SU-DHL-6 (cell line): ENCODE measurements around the gene DSCAML1.

Source experiments
- H2AFZ ChIP-seq: fragments of 200-600 bp; sonication (generic); 2 replicates; pipeline ENCODE4 v1.6.1; 2014; ENCODE audit warnings: low read depth, mild to moderate bottlenecking, moderate library complexity, mixed read lengths, antibody characterized with exemption, low read length; ENCODE audit not compliant: severe bottlenecking
- H3F3A ChIP-seq: fragments of 200-600 bp; shearing (Covaris generic); 2 replicates; pipeline ENCODE4 v1.6.0; 2016; ENCODE audit warnings: antibody characterized with exemption, mild to moderate bottlenecking; ENCODE audit not compliant: insufficient read depth
- H3K27ac ChIP-seq: fragments of 200-600 bp; sonication (generic); 2 replicates; pipeline ENCODE4 v1.5.1; 2016; ENCODE audit warnings: low read depth, mild to moderate bottlenecking, low read length, moderate library complexity, mixed read lengths
- H3K27me3 ChIP-seq: fragments of 200-600 bp; sonication (generic), shearing (Covaris generic); 2 replicates; pipeline ENCODE4 v1.6.0; 2014; ENCODE audit warnings: mild to moderate bottlenecking, low read length
- H3K36me3 ChIP-seq: fragments of 200-600 bp; sonication (generic); 2 replicates; pipeline ENCODE4 v1.6.1; 2014; ENCODE audit warnings: mild to moderate bottlenecking, low read length, mixed read lengths
- H3K4me2 ChIP-seq: fragments of 300-600, 200-600 bp; shearing (Covaris generic), sonication (generic); 2 replicates; pipeline ENCODE4 v1.6.0; 2014; ENCODE audit warnings: low read length, low read depth, mild to moderate bottlenecking; ENCODE audit not compliant: poor library complexity, severe bottlenecking
- H3K4me3 ChIP-seq: fragments of 200-600 bp; sonication (generic); 2 replicates; pipeline ENCODE4 v1.5.1; 2014; ENCODE audit warnings: antibody characterized with exemption, low read length, mild to moderate bottlenecking, mixed read lengths; ENCODE audit not compliant: insufficient read depth, poor library complexity, severe bottlenecking
- H3K79me2 ChIP-seq: fragments of 200-600 bp; sonication (generic); 2 replicates; pipeline ENCODE4 v1.6.1; 2014; ENCODE audit warnings: mild to moderate bottlenecking, low read length, moderate library complexity; ENCODE audit not compliant: insufficient read depth
- H3K9ac ChIP-seq: fragments of 200-600 bp; sonication (generic); 2 replicates; pipeline ENCODE4 v1.7.0; 2014; ENCODE audit warnings: mild to moderate bottlenecking, low read length
- H3K9me2 ChIP-seq: fragments of 200-600 bp; sonication (generic); replicated peaks from 2 replicates; pipeline ENCODE4 v1.6.1; 2014; ENCODE audit warnings: low read length; ENCODE audit not compliant: insufficient read depth
- H3K9me3 ChIP-seq: fragments of 200-600 bp; sonication (generic); 2 replicates; pipeline ENCODE4 v1.6.1; 2014; ENCODE audit warnings: low read length, mixed read lengths; ENCODE audit not compliant: insufficient read depth
- H4K20me1 ChIP-seq: fragments of 200-600 bp; sonication (generic); 2 replicates; pipeline ENCODE4 v1.6.1; 2014; ENCODE audit warnings: low read depth, mild to moderate bottlenecking, antibody characterized with exemption, low read length, moderate library complexity, mixed read lengths
- EZH2phosphoT487 ChIP-seq: fragments of 200-600 bp; sonication (generic), shearing (Covaris generic); conservative IDR thresholded peaks from 2 replicates; pipeline ENCODE4 v1.6.1; 2018; ENCODE audit warnings: mild to moderate bottlenecking, antibody characterized with exemption, low read length, moderate library complexity, mixed read lengths
- TF ChIP-seq, protein P1 (sequence below): fragments of 200-600 bp; sonication (generic); IDR thresholded peaks from one replicate; pipeline ENCODE4 v1.5.1; 2017; ENCODE audit warnings: antibody characterized with exemption, mild to moderate bottlenecking, low read length, moderate library complexity; ENCODE audit not compliant: insufficient read depth, poor library complexity, severe bottlenecking

The DSCAML1 gene

DNA sequence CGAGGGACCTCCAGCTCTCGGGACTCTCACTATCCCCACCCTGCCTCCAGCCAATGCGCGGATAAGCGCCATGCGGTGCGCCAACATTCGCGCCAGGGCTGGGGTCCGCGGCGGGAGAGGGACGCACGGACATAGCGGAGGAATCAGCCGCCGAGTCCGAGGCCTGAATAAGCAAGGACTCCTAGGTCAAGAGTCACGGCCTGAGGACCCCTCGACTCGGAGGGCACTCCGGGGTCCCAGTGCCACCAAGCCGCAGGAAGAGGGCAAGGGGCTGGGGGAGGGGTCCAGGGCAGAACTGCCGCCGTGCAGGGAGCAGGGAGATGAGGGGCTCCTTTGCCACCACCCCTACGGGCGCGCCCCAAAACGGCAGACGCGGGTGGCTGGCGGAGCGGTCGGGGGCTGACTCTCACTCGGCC lies 552 bp downstream of the DSCAML1 start:
- H3K4me3 ChIP-seq, result no peak overlapping the region
- H3K9ac ChIP-seq, result no peak overlapping the region
- no peaks in the 10 kb centered on the region for H3F3A ChIP-seq
- no peaks in the 10 kb centered on the region for H3K79me2 ChIP-seq
- H3K4me2 ChIP-seq, result no peak overlapping the region
- H3K9me3 ChIP-seq, result no peaks in the 10 kb centered on the region
- no peaks in the 10 kb centered on the region for H4K20me1 ChIP-seq
- H3K9me2 ChIP-seq, result no peaks in the 10 kb centered on the region
- H3K27ac ChIP-seq, result no peak overlapping the region
- no peak for TF ChIP-seq EZH2phosphoT487
- TF ChIP-seq, protein P1, sequence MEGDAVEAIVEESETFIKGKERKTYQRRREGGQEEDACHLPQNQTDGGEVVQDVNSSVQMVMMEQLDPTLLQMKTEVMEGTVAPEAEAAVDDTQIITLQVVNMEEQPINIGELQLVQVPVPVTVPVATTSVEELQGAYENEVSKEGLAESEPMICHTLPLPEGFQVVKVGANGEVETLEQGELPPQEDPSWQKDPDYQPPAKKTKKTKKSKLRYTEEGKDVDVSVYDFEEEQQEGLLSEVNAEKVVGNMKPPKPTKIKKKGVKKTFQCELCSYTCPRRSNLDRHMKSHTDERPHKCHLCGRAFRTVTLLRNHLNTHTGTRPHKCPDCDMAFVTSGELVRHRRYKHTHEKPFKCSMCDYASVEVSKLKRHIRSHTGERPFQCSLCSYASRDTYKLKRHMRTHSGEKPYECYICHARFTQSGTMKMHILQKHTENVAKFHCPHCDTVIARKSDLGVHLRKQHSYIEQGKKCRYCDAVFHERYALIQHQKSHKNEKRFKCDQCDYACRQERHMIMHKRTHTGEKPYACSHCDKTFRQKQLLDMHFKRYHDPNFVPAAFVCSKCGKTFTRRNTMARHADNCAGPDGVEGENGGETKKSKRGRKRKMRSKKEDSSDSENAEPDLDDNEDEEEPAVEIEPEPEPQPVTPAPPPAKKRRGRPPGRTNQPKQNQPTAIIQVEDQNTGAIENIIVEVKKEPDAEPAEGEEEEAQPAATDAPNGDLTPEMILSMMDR, result no peak
- no peaks in the 10 kb centered on the region for H3K27me3 ChIP-seq
- H3K36me3 ChIP-seq, result no peaks in the 10 kb centered on the region
- no peak overlapping the region for H2AFZ ChIP-seq

DNA sequence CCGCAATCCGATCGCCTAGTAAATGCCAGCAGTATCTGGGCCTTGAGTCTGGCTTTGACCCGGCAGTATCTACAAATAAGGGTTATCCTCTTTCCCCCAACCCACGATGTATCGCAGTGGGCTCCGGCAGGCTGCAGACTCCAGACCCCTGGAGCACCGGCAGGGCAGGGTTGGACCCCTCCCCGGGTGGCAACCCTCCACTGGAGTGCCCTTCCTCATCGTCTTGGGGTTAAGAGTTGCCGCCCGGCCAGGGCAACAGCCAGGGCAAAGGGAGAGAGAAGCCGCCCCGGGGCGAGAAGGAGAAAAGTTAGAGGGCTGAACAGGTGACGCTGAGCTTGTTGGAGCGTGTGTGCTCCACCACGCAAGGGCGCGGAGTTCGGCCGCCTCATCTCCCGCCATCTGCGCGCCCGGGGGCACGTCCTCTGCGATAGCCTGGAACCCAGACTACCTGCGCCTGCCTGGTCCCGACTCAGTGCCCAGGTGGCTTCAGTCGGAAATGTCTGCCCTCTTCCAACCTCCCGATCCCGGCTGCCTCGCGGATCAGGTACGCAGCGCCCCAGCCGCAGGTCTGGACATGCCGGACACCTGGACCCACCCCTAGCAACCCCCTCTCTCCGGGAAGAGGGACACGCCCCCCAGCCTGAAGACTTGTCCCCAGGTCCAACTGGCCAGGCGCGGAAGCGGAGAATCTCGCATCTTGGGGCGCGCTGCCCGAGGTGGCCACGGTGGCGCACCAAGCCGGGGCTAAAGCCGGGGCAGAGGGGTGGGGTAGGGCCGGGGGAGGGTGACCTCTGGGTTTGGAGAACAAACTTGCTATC lies 1.2 kb downstream of the DSCAML1 start:
- Histone ChIP-seq H3K79me2 (no peaks in the 10 kb centered on the region), H3K4me2 (no peak overlapping the region), H3K36me3 (no peaks in the 10 kb centered on the region), H4K20me1 (no peaks in the 10 kb centered on the region), H2AFZ (no peak overlapping the region), H3K27me3 (no peaks in the 10 kb centered on the region), H3F3A (no peaks in the 10 kb centered on the region), H3K9ac (no peak overlapping the region), H3K9me2 (no peaks in the 10 kb centered on the region), H3K9me3 (no peaks in the 10 kb centered on the region), H3K27ac (no peak overlapping the region), H3K4me3 (no peak overlapping the region)
- TF ChIP-seq, protein P1, result no peak
- no peak for TF ChIP-seq EZH2phosphoT487

DNA sequence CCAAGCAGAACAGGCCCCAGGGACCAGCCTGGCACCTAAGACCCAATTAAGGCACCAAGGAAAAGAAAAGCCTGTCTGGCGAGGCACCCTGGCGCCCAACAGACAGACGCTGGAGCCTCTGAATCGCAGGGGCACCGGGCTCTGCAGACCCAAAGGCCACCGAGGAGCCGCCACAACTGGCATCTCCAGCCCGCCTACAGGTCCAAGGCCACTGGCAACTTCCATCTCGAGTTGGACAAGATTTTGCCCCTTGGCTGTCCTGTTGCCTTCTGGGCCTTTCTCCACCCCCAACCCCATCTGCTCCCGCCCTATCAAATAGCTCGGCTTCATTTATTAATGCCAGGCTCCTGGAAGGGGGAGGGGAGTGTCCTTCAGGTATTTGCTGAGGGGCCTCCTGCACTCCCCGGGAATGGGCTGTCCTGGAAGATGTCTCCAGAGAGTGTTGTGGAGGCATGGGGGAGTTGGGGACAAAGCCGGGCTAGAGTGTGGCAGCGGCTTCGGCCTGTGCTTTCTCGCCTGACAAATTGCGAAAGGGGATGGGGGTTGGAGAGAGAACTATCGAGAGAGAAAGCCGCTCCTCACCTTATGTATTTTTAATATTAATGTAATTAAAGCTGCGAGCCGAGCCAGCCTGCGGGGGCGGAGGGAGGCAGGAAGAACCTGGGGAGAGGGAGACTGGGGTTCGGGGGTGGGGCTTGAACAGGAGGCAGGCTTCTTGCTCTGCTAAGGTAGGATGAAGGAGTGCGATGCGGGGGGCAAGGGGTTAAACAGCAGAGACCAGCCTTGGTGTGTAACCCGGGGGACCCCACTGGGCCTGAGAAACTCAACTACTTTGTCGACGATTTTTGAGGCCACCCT lies 2.0 kb downstream of the DSCAML1 start:
- Histone ChIP-seq H3K27ac (no peak overlapping the region), H3K9me2 (no peaks in the 10 kb centered on the region), H3K36me3 (no peaks in the 10 kb centered on the region), H3K9me3 (no peaks in the 10 kb centered on the region), H3K4me3 (no peak overlapping the region), H3K4me2 (no peak overlapping the region), H3K27me3 (no peaks in the 10 kb centered on the region), H2AFZ (no peak overlapping the region), H3K9ac (no peak overlapping the region), H3K79me2 (no peaks in the 10 kb centered on the region), H3F3A (no peaks in the 10 kb centered on the region), H4K20me1 (no peaks in the 10 kb centered on the region)
- TF ChIP-seq, protein P1, result no peak
- no peak for TF ChIP-seq EZH2phosphoT487
